Hair follicle dermal papilla cell (primary cell): ENCODE measurements around the gene FARS2. TPM values are rescaled to one million over a fixed set of nuclear protein-coding genes. Genes with fewer than 3 reads are reported as not detected.

ENCODE experiments used
- total RNA-seq: library from RNA; depleted of rRNA; stranded (reverse); fragments of >200 nt; gene quantifications from 2 replicates; pipeline ENCODE4 v1.2.3, GENCODE V29; 2012

Gene FARS2
- total RNA-seq, result 26.6 and 26.8 TPM in 2 replicates

GRCh38 chr6:5260661-5261544, at the start of gene FARS2, which contains the start of gene LYRM4:
Gene FARS2, plus strand, starts transcription at chr6:5261513.
Gene LYRM4, minus strand, starts transcription at chr6:5260950. Its CDS starts 217 bp downstream, at chr6:5260733.

Other genes with a start within 250 kb of the FARS2 start
- gene PPP1R3G, start 176.2 kb upstream of the FARS2 start, total RNA-seq, result 4.4 and 6.2 TPM in 2 replicates
- 7.3 and 12.3 TPM in 2 replicates for gene LYRM4, start 563 bp upstream of the FARS2 start, total RNA-seq